Measurements from ENCODE around the gene RYR1. TPM values are rescaled to one million over a fixed set of nuclear protein-coding genes. Genes with fewer than 3 reads are reported as not detected.

RYR1 gene
- 0.12 and 1.1 TPM in 2 replicates for total RNA-seq (2014; rRNA removed; shearing (Covaris generic))
- polyA plus RNA-seq (2014; cell fraction: nucleus; rRNA removed) = 0.04 and 0.07 TPM in 2 replicates

DNA sequence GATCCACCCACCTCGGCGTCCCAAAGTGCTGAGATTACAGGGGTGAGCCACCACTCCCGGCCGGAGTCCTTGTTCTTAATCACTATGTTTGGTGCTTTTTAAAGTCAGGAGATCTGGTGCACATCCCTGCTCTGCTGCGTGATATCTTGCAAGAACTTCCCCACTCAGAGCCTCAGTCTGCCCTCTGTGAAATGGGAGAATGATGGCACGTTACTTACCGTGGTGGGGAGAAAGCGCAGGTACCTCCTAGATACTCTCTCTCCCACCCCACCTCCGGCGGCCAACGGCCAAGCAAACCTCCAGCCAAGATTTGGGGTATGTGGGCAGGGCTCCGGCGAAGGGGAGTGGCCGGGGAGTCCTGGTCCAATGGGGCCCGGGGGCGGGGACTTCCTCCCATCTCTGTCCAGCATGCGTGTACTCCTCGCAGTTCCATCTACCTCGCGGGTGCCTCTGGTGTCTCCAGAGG is at the start of gene RYR1:
Gene RYR1, plus strand, starts transcription at position 424 of the 466 bp plus-strand sequence. CDS start 139 bp downstream, outside the sequence.
- no peak for DNase-seq (ENCODE audit: extremely low read depth, low read depth)

GRCh38 chr19:38383743-38384142 is 49.7 kb upstream of the RYR1 start:
- DNase-seq (ENCODE audit: extremely low read depth, low read depth) = no peak

DNA sequence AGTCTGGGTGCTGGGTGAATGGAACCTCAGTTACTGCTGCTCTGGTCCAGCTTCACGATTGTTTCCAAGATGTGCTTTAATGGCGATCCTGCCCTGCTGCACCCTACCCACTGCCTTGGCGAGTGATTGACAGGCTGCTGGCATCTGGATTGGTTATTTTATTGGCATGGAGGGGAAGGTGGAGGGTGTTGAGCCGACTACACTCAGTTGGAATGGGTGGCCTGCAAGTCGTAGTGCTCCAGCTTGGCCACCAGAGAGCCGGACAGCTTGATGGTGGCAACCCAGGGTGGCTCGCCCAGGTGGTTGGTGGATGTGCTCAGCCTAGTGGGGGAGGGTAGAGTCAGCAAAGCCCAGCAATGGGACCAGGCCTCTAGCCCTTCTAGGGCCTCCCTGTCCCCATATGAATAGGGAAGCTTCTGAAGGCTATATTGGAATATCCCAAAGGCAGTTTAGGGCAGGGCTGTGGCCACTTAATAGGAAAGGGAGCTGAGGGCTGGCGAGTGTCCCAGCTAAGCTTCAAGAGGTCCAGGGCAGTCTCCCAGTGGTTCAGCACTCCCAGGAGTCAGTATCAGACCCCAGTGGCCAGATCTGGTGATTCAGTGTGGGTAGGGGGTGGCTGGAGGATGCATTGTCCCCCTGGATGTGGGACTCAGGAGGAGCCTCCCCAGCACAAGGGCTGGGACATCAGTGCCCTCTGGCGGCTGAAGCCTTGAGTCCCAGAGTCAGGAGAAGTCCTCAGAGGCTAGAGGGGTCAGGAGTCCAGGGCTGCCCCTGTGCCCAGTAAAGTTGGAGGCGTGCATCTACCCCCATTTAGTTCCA is 49.1 kb upstream of the RYR1 start:
- peak; percentile 35 for DNase-seq (ENCODE audit: extremely low read depth, low read depth)

GRCh38 chr19:38385057-38385803 is 48.3 kb upstream of the RYR1 start:
- no peak for DNase-seq (ENCODE audit: extremely low read depth, low read depth)

DNA sequence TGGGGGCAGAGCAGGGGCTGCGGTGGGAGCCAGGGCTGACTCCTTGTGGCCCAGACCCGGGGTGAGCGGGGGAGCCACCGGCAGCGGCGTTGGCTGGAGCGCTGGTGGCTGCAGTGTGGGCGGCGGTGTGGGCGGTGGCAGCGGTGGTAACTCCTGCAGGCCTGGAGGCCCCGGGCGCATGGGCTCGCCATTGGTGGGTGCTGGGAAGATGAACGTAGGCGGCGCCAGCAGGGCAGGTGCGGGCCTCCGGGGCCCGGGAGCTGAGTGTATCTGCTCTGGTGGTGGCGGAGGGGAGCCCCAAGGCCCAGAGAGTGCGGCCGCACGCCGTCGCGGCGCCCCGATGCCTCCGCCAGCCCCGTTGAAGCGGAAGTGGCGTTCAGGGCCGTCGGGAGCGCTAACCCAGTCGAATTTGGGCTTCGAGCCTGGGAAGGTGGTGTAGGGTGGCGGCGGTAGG is 47.7 kb upstream of the RYR1 start:
- DNase-seq (ENCODE audit: extremely low read depth, low read depth) = no peak

GRCh38 chr19:38386300-38386970 is 47.1 kb upstream of the RYR1 start:
- DNase-seq (ENCODE audit: extremely low read depth, low read depth) = no peak

DNA sequence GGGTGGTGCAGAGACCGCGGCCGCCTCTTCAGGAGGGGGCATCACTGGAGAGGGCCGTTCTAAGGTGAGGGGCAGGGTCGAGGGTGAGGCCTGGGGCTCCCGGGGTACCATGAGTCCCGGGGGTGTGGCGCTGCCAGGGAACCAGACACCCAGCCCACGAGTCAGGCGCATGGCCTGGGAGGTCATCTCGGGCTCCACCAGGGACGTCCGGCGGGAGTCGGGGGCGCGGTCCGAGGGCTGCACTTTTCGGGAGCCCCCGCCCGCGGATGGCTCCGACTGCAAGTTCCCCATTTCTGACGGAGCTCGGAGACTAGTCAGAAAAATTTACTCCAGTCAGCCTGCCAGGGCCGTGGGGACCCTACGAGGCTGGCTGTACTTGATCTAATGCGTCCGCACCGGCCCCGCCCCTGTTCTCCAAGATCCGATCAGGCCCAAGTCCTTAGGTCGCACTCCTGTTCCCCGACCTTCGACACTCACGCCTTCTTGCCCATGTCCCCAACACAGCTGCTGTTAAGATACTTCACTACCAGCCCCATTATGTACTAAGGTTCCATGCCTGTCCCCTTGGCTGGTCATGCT is 46.4 kb upstream of the RYR1 start:
- DNase-seq (ENCODE audit: extremely low read depth, low read depth) = no peak

DNA sequence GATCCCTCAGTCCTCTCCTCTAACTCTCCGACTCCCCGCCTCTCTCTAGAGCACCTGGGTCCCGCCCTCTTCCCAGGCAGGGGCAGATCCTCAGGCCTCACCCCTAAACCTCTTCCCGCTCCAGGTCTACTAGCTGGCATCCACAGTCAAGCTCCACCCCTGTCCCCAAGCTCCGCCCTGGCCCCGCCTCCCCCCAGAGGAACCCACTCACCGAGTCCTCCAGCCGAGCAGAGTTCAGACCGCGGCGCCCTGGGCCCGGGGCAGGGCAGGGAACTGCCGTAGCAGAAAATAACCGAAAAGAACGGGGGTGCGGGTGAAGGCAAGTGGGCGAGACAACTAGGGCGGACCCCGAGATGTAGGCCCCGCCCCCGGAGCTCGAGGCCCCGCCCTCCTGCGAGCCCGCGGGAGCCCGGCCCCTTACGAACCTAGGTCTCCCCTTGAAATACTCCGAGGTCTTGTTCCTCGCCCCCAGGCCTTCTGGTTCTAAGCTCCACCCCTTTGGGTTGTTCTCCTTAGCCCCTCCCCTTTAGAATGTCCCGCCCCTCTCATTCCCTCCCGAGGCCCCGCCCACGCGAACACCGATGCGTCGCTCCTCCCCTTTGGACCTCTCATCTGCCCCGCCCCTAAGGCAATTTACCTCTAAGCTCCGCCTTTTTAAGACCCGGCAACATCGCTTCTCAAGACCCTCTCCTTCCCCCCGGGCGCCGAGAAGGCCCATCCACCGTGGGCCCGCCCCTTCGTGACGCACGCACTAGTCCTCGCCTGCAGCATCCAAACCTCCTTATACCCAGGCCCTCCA is 45.7 kb upstream of the RYR1 start, which contains the start of gene GGN:
Gene GGN, minus strand, starts transcription at position 485 of the 799 bp plus-strand sequence. CDS start 773 bp downstream, outside the sequence.
- DNase-seq (ENCODE audit: extremely low read depth, low read depth) = peak; percentile 69

DNA sequence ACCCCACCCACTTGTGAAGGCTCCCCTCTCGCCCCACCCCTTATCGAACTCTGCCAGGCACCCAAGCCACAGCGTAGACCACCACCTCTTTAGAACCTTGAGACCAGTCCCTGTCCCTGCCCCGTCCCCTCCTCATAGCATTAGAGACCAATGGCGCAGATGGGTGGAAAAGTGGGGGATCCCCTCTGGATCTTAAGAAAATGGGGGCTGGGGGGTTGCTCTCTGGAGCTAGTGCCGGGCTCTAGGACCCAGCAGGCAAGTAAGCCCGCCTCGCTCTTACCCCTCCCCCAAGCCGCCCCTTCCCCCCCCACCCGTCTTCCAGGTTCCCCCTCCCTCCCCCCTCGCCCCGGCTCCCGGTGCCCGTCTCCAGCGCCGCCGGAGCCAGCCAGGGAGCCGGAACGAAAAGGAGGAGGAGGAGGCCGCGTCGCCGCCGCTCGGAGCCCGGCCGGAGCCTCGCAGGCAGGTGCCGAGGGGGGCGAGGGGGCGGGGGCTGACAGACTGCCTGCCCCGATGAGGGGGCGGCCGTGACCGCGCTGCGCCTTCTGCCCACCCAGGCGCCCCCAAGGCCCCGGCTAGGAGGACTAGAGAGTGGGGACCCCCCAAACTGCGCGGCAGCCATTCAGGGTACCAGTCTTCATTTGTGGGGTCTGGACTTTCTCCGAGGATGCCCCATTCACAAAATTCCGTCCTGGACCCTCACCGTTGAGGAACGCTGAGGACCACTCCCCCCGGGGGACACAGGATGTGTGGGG is 45.0 kb upstream of the RYR1 start, which contains the start of gene SPRED3:
Gene SPRED3, plus strand, starts transcription at position 349 of the 752 bp plus-strand sequence. CDS start 1,606 bp downstream, outside the sequence.
- DNase-seq (ENCODE audit: extremely low read depth, low read depth) = no peak

- no peak for DNase-seq (ENCODE audit: extremely low read depth, low read depth)
Observed at GRCh38 chr19:38389101-38389925, 44.2 kb upstream of the RYR1 start.

DNA sequence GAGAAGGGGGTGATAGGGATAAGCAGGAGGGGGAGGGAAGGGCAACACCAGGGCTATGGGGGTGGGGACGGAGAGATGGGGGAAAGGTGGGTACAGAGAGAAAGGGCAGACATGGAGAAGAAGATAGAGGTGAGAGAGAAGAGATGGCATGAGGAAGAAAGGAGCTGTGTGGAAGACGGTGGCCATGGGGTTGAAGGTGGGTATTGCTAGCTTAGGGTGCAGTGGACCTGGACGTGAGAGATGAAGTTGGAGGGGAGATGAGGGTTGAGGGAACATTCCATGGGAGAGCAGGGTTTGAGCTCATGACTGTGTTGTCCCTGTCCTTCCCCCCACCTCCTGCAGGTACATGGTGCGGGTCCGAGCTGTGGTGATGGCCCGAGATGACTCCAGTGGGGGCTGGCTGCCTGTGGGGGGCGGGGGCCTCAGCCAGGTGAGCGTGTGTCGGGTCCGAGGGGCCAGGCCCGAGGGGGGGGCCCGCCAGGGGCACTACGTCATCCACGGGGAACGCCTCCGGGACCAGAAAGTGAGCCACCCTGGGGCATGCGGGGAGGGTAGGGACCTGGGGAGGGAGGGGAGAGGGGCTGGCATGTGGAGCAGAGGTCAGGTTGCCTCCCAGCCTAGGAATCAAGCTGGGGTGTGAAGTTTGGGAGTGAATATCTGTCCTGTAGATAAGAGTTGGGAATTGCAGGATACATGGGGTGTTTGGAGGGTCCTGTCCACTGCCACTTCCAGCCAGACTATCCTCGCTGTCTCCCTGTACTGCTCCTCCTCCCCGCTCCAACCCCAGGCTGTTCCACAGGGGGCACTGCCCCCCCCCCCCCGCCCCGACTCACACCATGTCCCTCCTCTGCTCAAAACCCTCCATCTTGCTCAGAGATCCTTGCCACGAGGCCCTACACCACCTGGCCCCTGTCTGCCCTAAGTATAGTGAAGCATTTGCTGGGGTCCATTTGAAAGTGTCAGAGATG is 43.2 kb upstream of the RYR1 start:
- no peak for DNase-seq (ENCODE audit: extremely low read depth, low read depth)

DNA sequence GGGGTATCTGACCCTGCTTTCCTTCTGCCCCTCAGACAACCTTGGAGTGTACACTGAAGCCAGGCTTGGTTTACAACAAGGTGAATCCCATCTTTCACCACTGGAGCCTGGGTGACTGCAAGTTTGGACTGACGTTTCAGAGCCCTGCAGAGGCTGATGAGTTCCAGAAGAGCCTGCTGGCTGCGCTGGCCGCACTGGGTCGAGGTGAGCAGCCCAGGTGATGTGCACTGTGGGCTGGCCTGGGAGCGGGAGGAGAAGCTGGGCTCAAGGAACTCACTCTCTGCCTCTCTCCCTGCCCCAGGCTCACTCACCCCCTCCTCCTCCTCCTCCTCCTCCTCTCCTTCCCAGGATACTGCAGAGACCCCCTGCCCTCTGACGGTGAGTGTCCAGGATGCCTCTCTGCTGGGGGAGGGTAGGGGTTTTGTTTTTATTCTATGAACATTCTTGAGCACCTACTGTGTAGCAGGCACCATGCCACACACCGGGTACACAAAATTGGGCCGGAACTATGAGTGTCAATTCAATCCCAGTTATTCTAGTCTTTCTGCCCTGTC is 41.5 kb upstream of the RYR1 start:
- no peak for DNase-seq (ENCODE audit: extremely low read depth, low read depth)

DNA sequence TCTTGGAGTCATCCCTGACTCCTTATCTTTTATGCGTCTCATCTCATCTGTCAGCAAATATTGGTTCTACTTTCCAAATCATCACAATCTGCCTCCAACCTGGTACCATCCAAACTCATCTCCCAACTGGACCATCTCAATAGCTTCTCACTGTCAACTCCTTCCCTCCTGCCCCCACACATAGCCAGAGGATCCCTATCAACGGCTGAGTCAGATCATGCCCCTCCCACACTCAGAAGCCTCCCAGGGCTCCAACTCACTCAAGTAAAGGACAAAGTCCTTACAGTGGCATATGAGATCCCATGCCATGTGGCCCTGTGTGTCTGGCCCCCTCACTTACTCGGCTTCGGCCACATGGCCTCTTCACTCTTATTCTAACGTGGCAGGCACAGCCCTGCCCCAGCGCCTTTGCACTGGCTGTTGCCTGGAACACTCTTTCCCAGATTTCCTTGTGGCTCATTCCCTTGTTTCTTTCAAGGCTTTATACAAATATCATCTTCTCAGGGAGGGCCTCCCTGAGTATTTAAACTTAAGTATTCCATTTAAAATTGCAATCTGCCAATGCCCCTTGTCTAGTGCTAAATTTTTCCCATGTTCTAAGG is 40.7 kb upstream of the RYR1 start:
- DNase-seq (ENCODE audit: extremely low read depth, low read depth) = no peak

DNA sequence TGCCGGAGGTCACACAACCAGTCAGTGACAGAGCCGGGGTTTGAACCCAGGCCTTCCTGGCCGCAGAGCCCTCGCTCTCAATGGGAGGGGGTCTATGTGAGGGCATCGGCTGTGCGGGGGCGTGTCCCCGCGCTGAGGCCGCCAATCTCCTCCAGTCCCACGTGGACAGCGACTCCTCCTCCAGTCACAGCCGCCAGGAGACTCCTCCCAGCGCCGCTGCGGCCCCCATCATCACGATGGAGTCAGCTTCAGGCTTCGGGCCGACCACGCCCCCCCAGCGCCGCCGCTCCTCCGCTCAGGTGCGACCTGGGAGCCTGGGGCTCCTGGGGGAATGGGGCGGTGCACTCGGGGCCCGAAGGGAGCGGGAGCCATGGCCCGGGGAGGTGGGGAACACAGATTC is 39.0 kb upstream of the RYR1 start:
- DNase-seq (ENCODE audit: extremely low read depth, low read depth) = no peak

GRCh38 chr19:38395381-38396114 is 37.9 kb upstream of the RYR1 start:
- no peak for DNase-seq (ENCODE audit: extremely low read depth, low read depth)

Measured in NCI-H460 (cell line).